Measurements from ENCODE around the gene GATA3.

The GATA3 gene

DNA sequence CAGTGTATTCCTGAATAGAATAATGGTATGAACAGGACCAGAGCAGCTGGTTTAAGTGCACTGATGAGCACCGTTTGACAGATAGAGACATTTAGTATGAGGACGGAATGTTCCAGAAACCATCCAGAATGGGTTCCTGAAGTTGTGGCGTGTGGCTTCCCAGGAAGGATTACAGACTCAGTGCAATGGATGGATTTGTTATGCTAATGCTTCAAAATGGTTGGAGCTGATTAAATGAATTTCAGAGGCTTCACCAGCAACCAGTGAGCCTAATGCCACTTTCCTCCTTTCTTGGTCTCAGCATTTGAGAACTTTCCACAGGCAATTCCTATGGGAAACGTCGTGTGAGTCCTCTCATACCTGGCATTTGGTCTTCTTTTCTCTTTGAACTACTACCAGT is 9.9 kb downstream of the GATA3 start:
- DNase-seq (ENCODE audit: low read depth), result no peak

DNA sequence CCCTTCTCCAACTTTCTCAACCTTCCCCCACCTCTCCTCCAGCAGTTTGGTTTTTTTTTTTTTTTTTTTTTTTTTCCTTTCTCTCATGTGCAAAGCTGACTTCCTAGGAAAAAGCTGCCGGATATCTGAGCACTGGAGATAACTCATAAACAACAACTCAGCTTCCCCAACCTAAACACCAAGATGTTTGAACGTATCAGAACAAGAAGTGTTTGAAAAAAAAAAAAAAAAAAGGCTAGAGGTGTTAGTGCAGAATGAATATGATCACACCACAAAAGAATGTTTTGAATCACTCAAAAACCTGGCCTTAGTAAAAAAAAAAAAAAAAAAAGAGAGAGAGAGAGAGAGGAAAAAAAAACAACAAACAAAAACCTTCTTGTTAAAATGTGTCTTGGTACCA is 11.2 kb downstream of the GATA3 start:
- no peak for DNase-seq (ENCODE audit: low read depth)

DNA sequence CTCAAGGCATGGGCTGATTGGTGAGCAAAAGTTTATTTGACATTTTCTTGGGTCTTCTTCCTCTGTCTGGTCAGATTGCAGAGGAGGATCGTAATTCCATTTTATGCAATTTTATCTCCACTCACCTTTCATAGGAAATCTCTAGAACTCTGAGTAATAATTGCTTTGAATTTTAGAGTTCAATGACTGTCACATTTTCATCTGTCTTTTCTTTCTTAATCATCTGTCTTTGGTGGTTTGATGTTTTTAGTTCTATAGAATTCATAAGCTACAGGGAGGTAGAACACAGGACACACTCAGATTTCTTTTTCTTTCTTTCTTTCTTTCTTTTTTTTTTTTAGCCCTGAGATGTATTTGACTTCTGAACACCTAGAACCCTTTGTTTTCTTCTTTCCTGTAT is 11.6 kb downstream of the GATA3 start:
- no peak for DNase-seq (ENCODE audit: low read depth)

- no peak for DNase-seq (ENCODE audit: low read depth)
These were observed 12.3 kb downstream of the GATA3 start for GRCh38 chr10:8066797-8067196.

DNA sequence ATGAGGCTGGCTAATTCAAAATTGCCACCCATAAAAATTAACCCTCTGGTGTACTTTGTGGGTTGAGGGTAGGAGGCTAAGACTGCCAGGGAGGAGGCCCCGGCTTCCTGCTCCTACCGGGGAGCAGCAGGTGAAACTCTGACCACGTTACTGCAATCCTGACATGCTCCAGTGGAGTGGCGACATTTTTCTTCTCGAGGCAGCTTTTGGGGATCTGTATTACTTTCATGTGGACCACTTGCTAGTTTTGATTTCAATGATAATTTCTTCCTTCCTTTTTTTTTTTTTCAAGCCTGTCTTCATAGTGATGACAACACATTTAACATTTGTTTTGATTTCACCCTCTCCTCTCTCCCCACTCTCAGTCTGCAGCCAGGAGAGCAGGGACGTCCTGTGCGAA is 14.6 kb downstream of the GATA3 start:
- no peak for DNase-seq (ENCODE audit: low read depth)

GRCh38 chr10:8069627-8070026 is 15.1 kb downstream of the GATA3 start:
- no peak for DNase-seq (ENCODE audit: low read depth)

DNA sequence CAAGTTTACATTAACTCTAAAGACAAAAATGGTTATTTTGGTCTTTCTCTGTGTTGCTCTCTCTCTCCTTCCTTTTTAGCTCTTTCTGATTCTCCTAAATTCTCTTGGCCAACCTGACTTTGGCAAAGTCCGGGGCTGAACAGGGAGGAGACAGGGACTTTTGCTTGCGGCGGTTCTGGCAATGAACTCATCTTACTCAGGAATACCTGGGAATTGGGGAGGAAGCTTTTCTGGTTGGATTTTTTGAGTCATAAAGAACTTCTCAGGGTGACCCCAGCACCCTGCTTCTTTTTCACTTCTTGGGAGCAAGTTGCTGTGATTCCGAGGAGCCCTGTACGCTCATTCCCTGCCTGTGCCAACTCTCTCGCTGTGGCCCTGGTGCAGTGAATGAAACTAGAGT is 16.0 kb downstream of the GATA3 start:
- no peak for DNase-seq (ENCODE audit: low read depth)

DNA sequence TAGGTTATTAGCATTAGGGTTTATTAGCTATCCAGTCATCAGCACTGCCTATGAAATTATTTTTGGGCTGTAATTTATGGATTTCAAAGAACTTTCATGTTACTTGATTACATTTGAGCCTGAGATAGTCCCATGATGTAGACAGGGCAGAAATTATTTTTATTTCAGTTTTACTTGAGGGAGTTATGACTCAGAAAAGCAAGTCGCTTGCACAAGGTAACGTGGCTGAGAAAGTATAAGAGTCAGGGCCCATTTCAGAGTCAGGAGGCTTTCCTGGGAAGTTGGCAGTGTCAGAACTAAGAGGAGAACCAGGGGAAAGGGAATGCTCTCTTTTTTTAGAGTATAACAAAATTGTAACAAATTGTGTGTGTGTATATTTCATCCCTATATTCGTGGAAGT is 16.5 kb downstream of the GATA3 start:
- no peak for DNase-seq (ENCODE audit: low read depth)

DNA sequence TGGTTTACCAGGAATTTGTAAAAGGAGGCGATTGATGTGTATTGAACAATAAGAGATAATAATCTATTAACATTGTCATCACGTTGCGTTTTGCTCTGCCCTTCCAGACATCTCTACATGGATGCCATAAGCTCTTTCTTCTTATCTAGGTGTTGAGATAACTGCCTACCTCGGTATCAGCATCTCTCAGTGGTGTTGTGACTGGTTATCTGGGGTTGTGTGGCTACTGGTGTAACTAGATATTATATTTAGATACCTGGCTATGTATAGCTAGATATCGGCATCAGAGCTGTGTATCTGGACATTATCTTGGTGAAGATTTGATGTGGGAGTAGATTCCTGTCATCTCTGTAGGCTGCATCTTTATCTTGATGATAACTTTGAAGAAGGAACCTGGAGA is 17.2 kb downstream of the GATA3 start:
- DNase-seq (ENCODE audit: low read depth), result no peak

DNA sequence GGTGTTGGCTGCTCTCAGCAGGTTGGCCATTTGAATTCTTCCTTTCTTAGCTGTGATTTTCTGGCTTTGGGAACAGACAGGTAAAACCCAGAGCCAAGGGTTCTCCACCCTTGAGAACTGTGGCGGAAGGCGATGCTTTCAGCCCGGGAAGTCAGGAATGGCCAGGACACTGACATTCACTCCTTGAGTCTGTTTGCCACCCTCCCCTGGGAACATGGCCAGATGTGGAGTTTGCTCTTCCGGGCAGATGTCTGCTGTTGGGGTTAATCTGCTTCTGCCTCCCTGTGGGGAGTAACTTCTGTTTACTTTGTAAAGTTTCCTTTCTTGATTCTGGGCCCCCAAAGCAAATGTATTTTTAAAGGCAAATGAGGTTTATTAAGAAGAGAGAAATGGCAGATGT is 17.7 kb downstream of the GATA3 start:
- no peak for DNase-seq (ENCODE audit: low read depth)

GRCh38 chr10:8073691-8074416 is 19.4 kb downstream of the GATA3 start:
- DNase-seq (ENCODE audit: low read depth), result no peak

DNA sequence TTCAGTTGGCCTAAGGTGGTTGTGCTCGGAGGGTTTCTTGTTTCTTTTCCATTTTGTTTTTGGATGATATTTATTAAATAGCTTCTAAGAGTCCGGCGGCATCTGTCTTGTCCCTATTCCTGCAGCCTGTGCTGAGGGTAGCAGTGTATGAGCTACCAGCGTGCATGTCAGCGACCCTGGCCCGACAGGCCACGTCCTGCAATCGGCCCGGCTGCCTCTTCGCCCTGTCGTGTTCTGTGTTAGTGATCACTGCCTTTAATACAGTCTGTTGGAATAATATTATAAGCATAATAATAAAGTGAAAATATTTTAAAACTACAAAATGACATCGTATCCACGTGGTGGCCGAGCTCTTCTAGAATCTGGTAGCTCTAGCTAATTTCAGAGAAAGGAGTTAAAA is 20.4 kb downstream of the GATA3 start:
- DNase-seq (ENCODE audit: low read depth), result no peak

DNA sequence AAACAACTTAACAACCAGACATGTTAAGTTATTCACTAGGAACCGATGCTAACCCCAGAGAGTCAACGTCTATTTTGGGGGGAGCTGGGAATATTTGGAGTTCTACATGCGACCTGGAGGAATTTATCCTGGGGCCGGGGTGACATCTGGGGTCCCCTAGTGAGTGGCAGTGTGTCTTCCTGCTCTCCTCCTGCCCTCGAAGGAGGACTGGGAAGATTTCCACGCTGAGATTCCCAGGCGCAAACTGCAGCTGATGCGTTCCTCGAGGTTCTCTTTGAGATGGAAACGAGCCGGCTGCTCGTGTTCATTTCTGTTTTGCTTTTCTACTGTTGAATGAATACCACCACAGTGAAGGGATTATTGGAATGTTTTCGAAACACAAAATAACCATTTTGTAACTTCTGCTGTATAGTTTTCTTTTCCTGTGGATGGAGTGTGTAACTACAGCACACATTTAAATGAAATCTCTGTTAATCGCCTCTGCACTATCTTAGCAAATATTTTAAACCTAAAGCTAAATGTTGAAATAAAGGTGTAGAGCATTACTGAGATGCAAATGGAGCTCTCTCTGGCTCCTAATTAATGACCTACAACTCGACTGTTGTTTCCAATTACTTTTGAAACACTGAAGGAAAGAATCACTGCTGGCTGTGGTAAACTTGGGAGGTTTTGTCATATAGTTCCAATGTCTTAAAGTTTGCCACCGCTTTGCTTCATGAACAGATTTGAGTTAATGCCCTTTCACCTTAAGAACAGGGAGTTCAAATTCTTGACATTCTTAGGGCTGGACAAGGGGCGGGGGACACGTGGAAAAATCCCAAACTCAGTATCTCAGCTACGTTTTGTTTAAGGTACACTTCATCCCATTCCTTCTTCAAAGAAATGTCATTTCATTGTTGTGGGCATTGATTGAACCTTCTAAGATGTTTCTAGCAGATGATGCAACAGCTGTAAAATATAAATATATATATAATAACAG is 21.1 kb downstream of the GATA3 start:
- DNase-seq (ENCODE audit: low read depth), result no peak

DNA sequence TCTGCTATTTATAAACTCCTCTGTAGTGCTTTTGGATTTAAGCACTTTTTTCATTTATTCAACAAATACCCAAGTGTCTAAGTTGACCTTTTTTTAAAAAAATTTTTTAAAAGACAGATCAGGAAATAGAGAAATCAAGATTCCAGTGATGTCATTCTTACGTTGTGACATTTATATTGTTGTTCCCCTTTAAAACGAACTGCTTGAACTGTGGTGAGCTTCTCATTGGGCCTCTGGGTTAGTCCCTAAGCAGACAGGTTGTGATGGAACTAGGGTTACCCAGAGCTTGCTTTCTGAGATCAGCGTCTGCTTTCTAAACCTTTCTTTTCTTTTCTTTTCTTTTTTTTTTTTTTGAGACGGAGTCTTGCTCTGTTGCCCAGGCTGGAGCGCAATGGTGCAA is 22.4 kb downstream of the GATA3 start:
- DNase-seq (ENCODE audit: low read depth), result no peak

DNA sequence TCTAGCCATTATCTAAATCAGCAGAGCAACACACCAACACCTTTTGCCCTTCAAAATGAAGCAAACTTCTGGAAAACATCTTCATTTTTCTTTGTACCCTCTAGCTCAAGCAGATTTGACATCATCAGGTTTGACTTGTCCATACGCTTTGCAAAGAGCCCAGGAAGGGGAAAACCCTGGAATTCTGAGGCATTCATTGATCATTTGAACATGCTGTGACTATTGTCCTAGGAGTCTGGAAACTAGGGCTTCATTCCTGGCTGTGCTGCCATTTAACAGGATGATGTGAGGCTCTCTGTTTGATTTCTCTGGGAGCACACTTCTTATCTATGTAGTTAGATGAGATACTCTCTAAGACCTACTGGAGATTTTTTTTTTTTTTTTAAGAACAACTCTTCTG is 23.5 kb downstream of the GATA3 start:
- no peak for DNase-seq (ENCODE audit: low read depth)

- DNase-seq (ENCODE audit: low read depth), result no peak
These were observed 24.6 kb downstream of the GATA3 start for GRCh38 chr10:8079126-8079525.

- DNase-seq (ENCODE audit: low read depth), result no peak
These were observed 30.3 kb downstream of the GATA3 start for GRCh38 chr10:8084799-8085198.

DNA sequence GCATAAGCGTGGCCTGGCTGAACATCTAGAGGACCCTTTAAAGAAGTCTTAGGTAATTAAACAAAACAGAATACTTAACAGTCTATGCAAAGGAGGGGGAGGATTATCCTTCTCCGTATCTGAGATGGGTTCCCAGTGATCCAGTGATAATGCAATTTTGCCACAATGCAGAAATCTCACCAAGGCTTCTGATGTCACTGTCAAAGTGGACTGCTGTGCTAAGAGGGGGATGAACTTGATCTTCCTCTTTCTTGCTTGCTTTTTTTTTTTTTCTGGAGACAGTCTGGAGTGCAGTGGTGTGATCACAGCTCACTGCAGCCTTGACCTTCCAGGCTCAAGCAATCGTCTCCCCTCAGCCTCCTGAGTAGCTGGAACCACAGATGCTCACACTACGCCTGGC is 30.8 kb downstream of the GATA3 start:
- DNase-seq (ENCODE audit: low read depth), result no peak

DNA sequence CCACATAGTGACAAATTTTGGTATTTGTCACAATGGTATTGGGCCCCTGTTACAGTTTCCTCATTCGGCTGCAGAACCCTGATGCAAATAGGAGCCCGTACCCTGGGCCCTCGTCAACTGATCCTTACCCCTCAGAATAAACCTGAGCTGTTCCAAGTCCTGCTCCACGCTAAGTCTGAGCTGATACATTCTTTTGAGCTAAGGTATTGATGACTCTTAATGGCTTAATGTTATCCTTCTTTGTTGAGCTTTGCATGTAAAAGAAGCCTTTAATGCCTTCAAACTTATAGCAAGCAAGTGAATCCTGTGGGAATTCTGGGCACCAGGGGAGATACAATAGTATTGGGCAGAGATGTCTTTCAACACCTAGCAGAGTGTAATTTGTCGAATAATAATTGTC is 31.8 kb downstream of the GATA3 start:
- no peak for DNase-seq (ENCODE audit: low read depth)

DNA sequence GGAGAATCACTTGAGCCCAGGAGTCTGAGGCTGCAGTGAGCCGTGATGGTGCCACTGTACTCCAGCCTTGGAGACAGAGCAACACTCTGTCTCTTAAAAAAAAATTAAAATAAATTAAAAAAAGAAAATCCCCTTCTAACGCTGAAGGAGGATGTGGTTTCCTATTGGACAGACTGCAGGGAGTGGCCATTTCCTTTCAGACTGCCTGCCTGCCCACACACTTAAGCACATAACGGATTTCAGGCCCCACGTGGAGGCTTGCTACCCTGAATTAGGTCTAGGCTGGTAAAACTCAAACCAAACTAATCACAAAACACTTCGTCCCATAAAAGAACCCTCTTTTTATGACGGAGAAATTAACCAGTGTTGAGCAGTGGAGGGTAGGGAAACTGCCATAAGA is 34.0 kb downstream of the GATA3 start:
- no peak for DNase-seq (ENCODE audit: low read depth)

DNA sequence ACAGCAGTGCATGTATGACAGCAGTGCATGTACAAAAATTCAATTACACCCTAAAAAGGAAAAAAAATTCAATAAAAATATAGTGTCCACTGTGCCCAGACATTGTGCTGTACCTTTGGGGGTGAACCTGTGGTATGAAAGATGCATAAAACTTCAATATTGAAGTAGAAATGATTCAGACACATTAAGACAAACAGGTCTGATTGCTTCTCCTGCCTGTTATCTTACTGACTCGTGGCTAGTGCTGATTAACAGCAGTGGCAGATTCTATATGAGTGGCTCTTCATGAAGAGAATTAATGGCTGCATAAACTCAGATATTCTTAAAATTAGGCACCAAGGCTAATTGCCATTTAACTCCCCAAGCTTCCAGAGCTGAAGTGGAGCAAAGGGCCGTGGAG is 37.9 kb downstream of the GATA3 start:
- DNase-seq (ENCODE audit: low read depth), result no peak

DNA sequence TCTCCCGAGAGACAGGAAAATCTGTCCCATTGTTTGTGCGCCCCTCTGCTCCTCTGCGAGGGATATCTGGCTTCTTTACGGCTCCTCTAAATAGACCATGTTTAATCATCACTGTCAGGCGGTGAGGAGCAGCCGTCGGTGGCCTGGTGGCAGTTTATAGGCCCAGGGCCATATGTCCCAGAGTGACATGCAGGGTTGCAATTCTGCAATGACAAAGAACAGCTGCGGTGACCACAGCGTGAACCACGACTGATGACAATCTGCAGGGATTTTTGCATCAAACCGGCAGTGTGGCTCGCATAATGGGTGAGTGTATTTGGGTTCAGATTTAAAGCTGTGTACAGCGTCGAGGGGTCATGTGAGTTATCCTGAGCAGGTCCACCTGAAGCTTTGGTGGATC is 41.5 kb downstream of the GATA3 start:
- DNase-seq (ENCODE audit: low read depth), result no peak

DNA sequence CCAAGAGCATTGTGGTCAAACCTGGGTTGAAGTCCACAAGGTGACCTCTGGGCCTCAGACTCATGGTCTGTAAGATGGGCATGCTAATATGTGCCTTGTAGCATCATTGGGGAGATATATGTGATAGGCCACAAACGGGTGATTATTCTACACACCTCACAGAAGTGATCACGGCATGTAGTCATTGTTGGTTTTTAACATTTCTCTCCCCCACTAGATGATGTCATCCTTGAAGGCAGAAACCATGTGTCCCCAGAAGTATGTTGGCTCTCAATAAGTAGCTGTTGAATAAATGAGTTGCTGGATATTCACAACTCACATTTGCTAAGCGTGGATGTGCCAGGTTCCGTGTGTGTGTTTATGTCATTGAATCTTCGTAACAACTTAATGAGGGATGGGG is 42.4 kb downstream of the GATA3 start:
- no peak for DNase-seq (ENCODE audit: low read depth)

DNA sequence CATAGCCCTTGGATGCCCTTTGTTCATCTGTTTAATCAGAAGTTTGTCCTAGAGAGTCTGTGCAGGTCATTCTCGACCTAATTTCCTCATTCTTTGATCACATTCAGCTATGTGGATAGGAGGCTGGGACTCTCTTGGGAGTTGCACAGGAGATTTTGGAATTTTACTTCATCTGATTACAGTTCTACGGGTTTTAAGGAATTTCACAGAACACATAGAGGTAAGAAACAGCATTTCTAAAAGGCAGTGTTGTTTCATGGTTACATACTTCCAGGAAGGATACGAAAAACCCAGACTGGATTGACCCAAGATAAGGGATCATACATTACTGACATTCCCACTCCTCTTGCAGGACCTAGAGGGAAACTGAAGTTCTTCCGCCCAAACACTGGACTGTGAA is 45.9 kb downstream of the GATA3 start:
- no peak for DNase-seq (ENCODE audit: low read depth)

All from fibroblast of gingiva (primary cell).